Panc1 (cell line): ENCODE measurements around the gene IL17RE. TPM values are rescaled to one million over a fixed set of nuclear protein-coding genes. Genes with fewer than 3 reads are reported as not detected.

Experiments
- ATAC-seq: fragments of 200-7000 bp; cut with Tn5 transposase; 2 replicates; pipeline ENCODE4 v1.9.1; 2020; ENCODE audit warnings: mild to moderate bottlenecking, moderate library complexity
- BruUV-seq: library from RNA; stranded (reverse); fragments of 400-500 nt; replicated peaks from 2 replicates; lab custom pipeline; 2021; lab: Mats Ljungman, UMichigan
- CTCF ChIA-PET: fragments of 300-600 bp; sonication (Branson Sonifier 250); formaldehyde crosslinking; loops from one replicate; lab custom pipeline; 2022; ENCODE audit warnings: antibody characterized with exemption; lab: Charles Lee
- POLR2A ChIA-PET: fragments of 300-600 bp; sonication (Branson Sonifier 250); formaldehyde crosslinking; loops from one replicate; lab custom pipeline; 2022; ENCODE audit warnings: antibody characterized with exemption; lab: Charles Lee
- DNase-seq: peaks from one replicate; pipeline ENCODE4 v3.0.0-alpha.2; 2010; ENCODE audit warnings: low read depth, low spot score
- H3K27ac ChIP-seq: 2 replicates; pipeline ENCODE4 v1.5.1; 2011; ENCODE audit warnings: mild to moderate bottlenecking, low read length, inconsistent platforms
- H3K27me3 ChIP-seq: fragments of 200-500 bp; sonication (Bioruptor generic); 2 replicates; pipeline ENCODE4 v1.6.0; 2014; ENCODE audit warnings: low read length, inconsistent platforms; ENCODE audit not compliant: control insufficient read depth, insufficient read depth
- H3K36me3 ChIP-seq: fragments of 200-500 bp; sonication (Bioruptor generic); 2 replicates; pipeline ENCODE4 v1.5.1; 2014; ENCODE audit warnings: inconsistent platforms, mild to moderate bottlenecking, low read length, moderate library complexity; ENCODE audit not compliant: control insufficient read depth, insufficient read depth
- H3K4me1 ChIP-seq: 2 replicates; pipeline ENCODE4 v1.5.1; 2011; ENCODE audit warnings: inconsistent platforms, mild to moderate bottlenecking, low read length, moderate library complexity; ENCODE audit not compliant: control insufficient read depth, insufficient read depth
- H3K4me3 ChIP-seq, 2 experiments: 2 replicates each; pipeline ENCODE4 v1.5.1; 2011 to 2012; ENCODE audit warnings: low read depth in 2 of 2, low read length in 2 of 2, mild to moderate bottlenecking in 2 of 2, inconsistent platforms in 1 of 2, moderate library complexity in 1 of 2
- H3K9me3 ChIP-seq: fragments of 200-500 bp; sonication (Bioruptor generic); 2 replicates; pipeline ENCODE4 v1.5.1; 2014; ENCODE audit warnings: low read depth, mild to moderate bottlenecking, inconsistent platforms, low read length, moderate library complexity; ENCODE audit not compliant: control insufficient read depth, insufficient read depth
- CTCF ChIP-seq: fragments of 450-650 bp; IDR thresholded peaks from 2 replicates; pipeline ENCODE4 v1.5.1; 2017; ENCODE audit warnings: mild to moderate bottlenecking
- POLR2AphosphoS5 ChIP-seq: IDR thresholded peaks from 2 replicates; pipeline ENCODE4 v1.6.1; 2012; ENCODE audit warnings: mild to moderate bottlenecking, low read depth, low read length, moderate library complexity
- SIN3A ChIP-seq: IDR thresholded peaks from 2 replicates; pipeline ENCODE4 v1.6.1; 2012; ENCODE audit warnings: low read depth, mild to moderate bottlenecking, low read length, moderate library complexity, borderline replicate concordance; ENCODE audit not compliant: insufficient read depth
- TCF7L2 ChIP-seq: IDR thresholded peaks from 2 replicates; pipeline ENCODE4 v1.6.1; 2011; ENCODE audit warnings: mild to moderate bottlenecking, low read depth, low read length, inconsistent platforms
- in situ Hi-C: cut with HindIII; loops from 2 replicates; pipeline ENCODE4 v1.10.0; 2016; ENCODE audit warnings: low sequenced_read_pairs, low pct_unique_long_range_greater_than_20kb
- intact Hi-C: fragments of 100-400 bp; cut with micrococcal nuclease; formaldehyde crosslinking; loops from one replicate; pipeline ENCODE4 v1.10.0; 2022; ENCODE audit not compliant: unreplicated experiment
- total RNA-seq: library from RNA; stranded (reverse); gene quantifications from one replicate; pipeline ENCODE4 v1.2.1, GENCODE V29; 2021; ENCODE audit not compliant: unreplicated experiment
- TF ChIP-seq, protein P1 (sequence below), 2 experiments: IDR thresholded peaks; 2 replicates each; pipeline ENCODE4 v1.6.1; 2011 to 2012; ENCODE audit warnings: low read depth in 2 of 2, control low read depth in 1 of 2, low read length in 1 of 2, mild to moderate bottlenecking in 1 of 2, moderate library complexity in 1 of 2; ENCODE audit not compliant: insufficient read depth in 1 of 2

The IL17RE gene
- total RNA-seq, 1 experiment from 2014 or later: 1.1 TPM

DNA sequence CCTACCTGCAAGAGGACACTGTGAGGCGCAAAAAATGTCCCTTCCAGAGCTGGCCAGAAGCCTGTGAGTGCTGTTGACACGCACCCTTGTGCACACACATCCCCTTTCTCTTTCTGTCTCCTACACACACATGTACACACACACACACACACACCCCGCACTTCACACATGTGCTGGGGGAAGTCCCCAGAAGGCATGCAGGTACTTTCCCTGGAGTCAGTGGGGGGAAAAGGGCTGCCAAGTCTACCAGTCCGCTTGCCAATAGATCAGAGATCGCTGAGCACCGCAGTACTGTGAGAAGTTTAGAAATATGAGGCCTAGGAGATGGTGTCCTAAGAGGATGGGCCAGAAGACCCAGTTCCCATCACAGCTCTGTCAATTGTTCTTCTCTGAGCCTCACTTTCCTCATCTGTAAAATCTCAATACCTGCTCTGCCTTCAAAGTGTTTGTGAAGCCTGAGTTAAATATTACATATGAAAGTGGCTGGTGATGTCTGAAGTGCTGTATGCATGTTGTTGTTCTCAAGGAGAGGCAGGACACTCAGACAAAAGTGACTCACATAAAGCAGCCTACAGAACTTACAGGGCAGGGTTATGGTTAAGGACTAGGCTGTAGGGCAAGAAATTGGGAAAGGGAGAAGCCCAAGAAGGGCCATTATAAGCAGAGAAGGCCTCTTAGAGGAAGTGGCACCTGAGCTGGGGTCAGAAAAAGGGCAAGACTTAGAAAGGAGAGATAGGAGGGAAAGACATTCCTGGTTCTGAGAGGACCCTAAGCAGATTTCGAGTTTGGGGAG, 6.8 kb downstream of the IL17RE start:
- ChIA-PET CTCF (interaction anchor here (0.5 kb wide), 1 partner anchor 73 kb away, joined by 4 read pairs; no protein-coding TSS in a partner anchor), POLR2A (no interaction called here)
- H3K27ac ChIP-seq: no peak overlapping the region
- no peaks in the 10 kb centered on the region for H3K36me3 ChIP-seq
- no peak overlapping the region for H3K4me3 ChIP-seq
- H3K4me1 ChIP-seq: peaks cover 10% of the 10 kb centered on the region
- no peaks in the 10 kb centered on the region for H3K9me3 ChIP-seq
- no TSS peak for BruUV-seq
- ATAC-seq (no peak), DNase-seq (no peak)
- intact Hi-C loops (no loop called here), in situ Hi-C loops (no loop called here)
- TF ChIP-seq, protein P1, sequence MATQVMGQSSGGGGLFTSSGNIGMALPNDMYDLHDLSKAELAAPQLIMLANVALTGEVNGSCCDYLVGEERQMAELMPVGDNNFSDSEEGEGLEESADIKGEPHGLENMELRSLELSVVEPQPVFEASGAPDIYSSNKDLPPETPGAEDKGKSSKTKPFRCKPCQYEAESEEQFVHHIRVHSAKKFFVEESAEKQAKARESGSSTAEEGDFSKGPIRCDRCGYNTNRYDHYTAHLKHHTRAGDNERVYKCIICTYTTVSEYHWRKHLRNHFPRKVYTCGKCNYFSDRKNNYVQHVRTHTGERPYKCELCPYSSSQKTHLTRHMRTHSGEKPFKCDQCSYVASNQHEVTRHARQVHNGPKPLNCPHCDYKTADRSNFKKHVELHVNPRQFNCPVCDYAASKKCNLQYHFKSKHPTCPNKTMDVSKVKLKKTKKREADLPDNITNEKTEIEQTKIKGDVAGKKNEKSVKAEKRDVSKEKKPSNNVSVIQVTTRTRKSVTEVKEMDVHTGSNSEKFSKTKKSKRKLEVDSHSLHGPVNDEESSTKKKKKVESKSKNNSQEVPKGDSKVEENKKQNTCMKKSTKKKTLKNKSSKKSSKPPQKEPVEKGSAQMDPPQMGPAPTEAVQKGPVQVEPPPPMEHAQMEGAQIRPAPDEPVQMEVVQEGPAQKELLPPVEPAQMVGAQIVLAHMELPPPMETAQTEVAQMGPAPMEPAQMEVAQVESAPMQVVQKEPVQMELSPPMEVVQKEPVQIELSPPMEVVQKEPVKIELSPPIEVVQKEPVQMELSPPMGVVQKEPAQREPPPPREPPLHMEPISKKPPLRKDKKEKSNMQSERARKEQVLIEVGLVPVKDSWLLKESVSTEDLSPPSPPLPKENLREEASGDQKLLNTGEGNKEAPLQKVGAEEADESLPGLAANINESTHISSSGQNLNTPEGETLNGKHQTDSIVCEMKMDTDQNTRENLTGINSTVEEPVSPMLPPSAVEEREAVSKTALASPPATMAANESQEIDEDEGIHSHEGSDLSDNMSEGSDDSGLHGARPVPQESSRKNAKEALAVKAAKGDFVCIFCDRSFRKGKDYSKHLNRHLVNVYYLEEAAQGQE (IDR thresholded peaks at IDR 0.05; ENCODE audit: insufficient read depth in 1 of 2, low read depth in 2 of 2, low read length in 1 of 2): no peak
- no peak for TF ChIP-seq CTCF
- no peak for TF ChIP-seq POLR2AphosphoS5
- no peak for TF ChIP-seq SIN3A
- TF ChIP-seq TCF7L2: no peak
- no peaks in the 10 kb centered on the region for H3K27me3 ChIP-seq

GRCh38 chr3:9911863-9912262, 9.2 kb downstream of the IL17RE start:
- TF ChIP-seq CTCF: no peak
- TF ChIP-seq TCF7L2: no peak
- TF ChIP-seq, protein P1 (IDR thresholded peaks at IDR 0.05; ENCODE audit: insufficient read depth in 1 of 2, low read depth in 2 of 2, low read length in 1 of 2): no peak
- no peak for TF ChIP-seq SIN3A
- no peak for TF ChIP-seq POLR2AphosphoS5
- no TSS peak for BruUV-seq

More at GRCh38 chr3:9911863-9912262, 9.2 kb downstream of the IL17RE start:
- ChIA-PET POLR2A (interaction anchor here (0.6 kb wide), 1 partner anchor 20 kb away, joined by 3 read pairs; no protein-coding TSS in a partner anchor), CTCF (no interaction called here)
- peaks cover 19% of the 10 kb centered on the region for H3K4me1 ChIP-seq
- no peaks in the 10 kb centered on the region for H3K27me3 ChIP-seq
- in situ Hi-C loops: no loop called here
- H3K36me3 ChIP-seq: no peaks in the 10 kb centered on the region
- no peak overlapping the region for H3K4me3 ChIP-seq
- no peaks in the 10 kb centered on the region for H3K9me3 ChIP-seq
- no peak for ATAC-seq
- no peak for DNase-seq
- H3K27ac ChIP-seq: no peak overlapping the region
- intact Hi-C loops: no loop called here
